Activated T-cell treated with anti-CD3 and anti-CD28 coated beads, Interleukin-2, amount 50 U/mL, for 48 hours (primary cell): Measurements from ENCODE around the gene CORO2A.
A peak's percentile ranks its signal among the peaks of the same experiment; 100 is the strongest.
"Not testable (repeated sequence)": the region's sequence is repeated elsewhere in the genome, so short reads cannot be mapped to it uniquely, and the experiment has no call there.

Experiments used
- DNase-seq, 2 experiments: peaks; one replicate each; pipeline ENCODE4 v3.0.0-alpha.2; 2020

The CORO2A gene

GRCh38 chr9:98078895-98079294, 113.5 kb downstream of the CORO2A start:
- DNase-seq: no peak

- DNase-seq: not testable (repeated sequence)
Measured at GRCh38 chr9:98076514-98076890, 115.9 kb downstream of the CORO2A start.

GRCh38 chr9:98075332-98075805, 117.1 kb downstream of the CORO2A start:
- DNase-seq: no peak

DNA sequence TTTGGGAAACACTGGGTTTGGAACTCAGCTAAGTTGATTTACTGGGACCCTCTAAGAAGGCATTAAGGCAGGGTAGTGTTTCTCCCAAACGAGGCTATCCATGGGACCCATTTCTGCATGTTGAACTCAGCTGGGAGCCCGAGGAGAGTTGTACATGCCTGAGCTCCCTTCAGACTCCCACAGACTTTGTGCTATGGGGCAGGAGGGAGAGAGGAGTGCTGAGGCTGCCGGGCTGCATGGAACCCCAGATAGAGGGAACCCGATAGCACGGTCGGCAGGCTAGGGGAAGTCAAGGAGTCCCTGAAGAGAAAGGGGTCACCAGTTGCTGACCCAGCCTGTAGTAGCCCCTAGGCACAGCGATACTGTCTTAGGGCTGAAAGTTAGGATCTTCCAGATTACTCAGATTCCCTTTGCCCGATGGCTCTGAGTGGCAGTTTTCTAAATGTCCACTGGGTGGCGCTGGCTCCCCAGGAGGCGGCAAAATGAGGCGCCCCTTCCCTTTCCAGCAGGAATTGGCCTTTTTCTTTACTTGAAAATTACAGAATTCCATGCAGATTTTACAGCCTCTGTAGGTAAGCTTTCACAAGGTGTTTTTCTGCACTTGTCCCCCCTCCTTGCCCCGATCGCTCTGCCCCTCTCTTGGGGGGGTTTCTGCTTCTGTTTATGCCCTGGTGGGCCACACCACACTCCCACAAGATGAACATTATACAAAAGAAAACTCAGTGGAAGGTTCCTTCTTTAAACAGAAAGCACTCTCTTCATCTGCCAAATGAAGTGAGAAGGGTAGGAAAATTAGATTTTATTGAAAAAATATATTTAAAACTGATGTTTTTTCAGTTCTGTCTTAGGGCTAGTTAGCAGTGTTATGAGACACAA, 118.1 kb downstream of the CORO2A start:
- peak; percentile 81 to 83 for DNase-seq

GRCh38 chr9:98071737-98072136, 120.7 kb downstream of the CORO2A start:
- DNase-seq: no peak
